Activated T-cell treated with anti-CD3 and anti-CD28 coated beads for 24 hours (primary cell): ENCODE results near the gene UCP1.

Source experiments
- DNase-seq: peaks from one replicate; pipeline ENCODE4 v3.0.0-alpha.2; 2020; ENCODE audit warnings: low read depth

UCP1 gene

GRCh38 chr4:140568507-140569306 lies at the start of gene UCP1:
Gene UCP1, minus strand, starts transcription at chr4:140568961. Its CDS starts 232 bp downstream, at chr4:140568729.
- DNase-seq: no peak

GRCh38 chr4:140617499-140618248 lies 48.9 kb upstream of the UCP1 start:
- no peak for DNase-seq

- DNase-seq: no peak
Measured at GRCh38 chr4:140615451-140615850, 46.7 kb upstream of the UCP1 start.

- no peak for DNase-seq
Measured at GRCh38 chr4:140612357-140612756, 43.6 kb upstream of the UCP1 start.

GRCh38 chr4:140611854-140612253 lies 43.1 kb upstream of the UCP1 start:
- DNase-seq: no peak

- no peak for DNase-seq
Measured at GRCh38 chr4:140609548-140610425, 41.0 kb upstream of the UCP1 start.

- no peak for DNase-seq
Measured at GRCh38 chr4:140607852-140608251, 39.1 kb upstream of the UCP1 start.

GRCh38 chr4:140604544-140604943 lies 35.8 kb upstream of the UCP1 start:
- DNase-seq: no peak

GRCh38 chr4:140603286-140603685 lies 34.5 kb upstream of the UCP1 start:
- DNase-seq: no peak

GRCh38 chr4:140602714-140603113 lies 34.0 kb upstream of the UCP1 start:
- no peak for DNase-seq

GRCh38 chr4:140600408-140600807 lies 31.6 kb upstream of the UCP1 start:
- no peak for DNase-seq

- DNase-seq: no peak
Measured at GRCh38 chr4:140595065-140595464, 26.3 kb upstream of the UCP1 start.

- DNase-seq: no peak
Measured at GRCh38 chr4:140584439-140584838, 15.7 kb upstream of the UCP1 start.

- DNase-seq: no peak
Measured at GRCh38 chr4:140581078-140581477, 12.3 kb upstream of the UCP1 start.

- DNase-seq: no peak
Measured at GRCh38 chr4:140579278-140579677, 10.5 kb upstream of the UCP1 start.

- no peak for DNase-seq
Measured at GRCh38 chr4:140575489-140575888, 6.7 kb upstream of the UCP1 start.

GRCh38 chr4:140571620-140572019 lies 2.9 kb upstream of the UCP1 start:
- no peak for DNase-seq

GRCh38 chr4:140569307-140569638 lies 512 bp upstream of the UCP1 start:
- no peak for DNase-seq

- no peak for DNase-seq
Measured at GRCh38 chr4:140559696-140560095, 9.1 kb downstream of the UCP1 start.

- DNase-seq: no peak
Measured at GRCh38 chr4:140557831-140558435, 10.8 kb downstream of the UCP1 start.

- peak; percentile 19 for DNase-seq
Measured at GRCh38 chr4:140556372-140557085, 12.2 kb downstream of the UCP1 start.
